ENCODE data around the gene APLNR.

Gene APLNR

DNA sequence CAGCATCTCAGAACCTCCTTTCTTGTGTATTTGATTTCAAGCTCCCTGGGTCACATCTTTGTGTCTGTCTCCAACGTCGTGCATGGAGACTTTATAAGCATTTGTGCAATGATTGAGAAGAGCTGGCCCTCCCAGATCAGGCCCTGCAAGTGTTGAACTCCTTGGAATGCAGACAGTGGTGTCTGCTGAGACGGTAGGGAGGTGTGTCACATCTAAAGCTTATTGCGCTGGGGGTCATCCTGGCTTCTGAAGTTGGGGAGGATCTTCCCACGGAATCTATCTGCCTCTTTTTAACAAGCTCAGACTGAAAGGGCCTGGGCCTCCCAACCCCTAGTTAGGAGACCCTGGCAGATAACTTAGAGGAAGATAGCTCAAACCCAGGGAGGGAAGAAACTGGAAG lies 6.7 kb downstream of the APLNR start:
- Histone ChIP-seq H3K27me3 (ENCODE audit: insufficient read depth, low read length) (no peaks in the 10 kb centered on the region), H3K4me2 (ENCODE audit: low read length) (no peak overlapping the region), H4K20me1 (ENCODE audit: insufficient read depth, low read length) (no peaks in the 10 kb centered on the region), H3K9ac (ENCODE audit: low read length) (no peak overlapping the region), H3K9me2 (ENCODE audit: low read depth, low read length) (no peaks in the 10 kb centered on the region), H3K9me3 (ENCODE audit: low read length) (no peaks in the 10 kb centered on the region), H3K27ac (ENCODE audit: low read depth, low read length, poor library complexity, severe bottlenecking) (no peak overlapping the region), H3K36me3 (ENCODE audit: insufficient read depth, low read length) (no peaks in the 10 kb centered on the region), H3K4me3 (ENCODE audit: low read depth, low read length, poor library complexity, severe bottlenecking) (no peak overlapping the region), H3K4me1 (ENCODE audit: insufficient read depth, low read length, severe bottlenecking) (no peaks in the 10 kb centered on the region), H3F3A (ENCODE audit: insufficient read depth, low read length) (no peaks in the 10 kb centered on the region), H2AFZ (ENCODE audit: low read length) (no peak overlapping the region), H3K79me2 (ENCODE audit: insufficient read depth, low read length) (no peaks in the 10 kb centered on the region)
- TF ChIP-seq, protein P1, sequence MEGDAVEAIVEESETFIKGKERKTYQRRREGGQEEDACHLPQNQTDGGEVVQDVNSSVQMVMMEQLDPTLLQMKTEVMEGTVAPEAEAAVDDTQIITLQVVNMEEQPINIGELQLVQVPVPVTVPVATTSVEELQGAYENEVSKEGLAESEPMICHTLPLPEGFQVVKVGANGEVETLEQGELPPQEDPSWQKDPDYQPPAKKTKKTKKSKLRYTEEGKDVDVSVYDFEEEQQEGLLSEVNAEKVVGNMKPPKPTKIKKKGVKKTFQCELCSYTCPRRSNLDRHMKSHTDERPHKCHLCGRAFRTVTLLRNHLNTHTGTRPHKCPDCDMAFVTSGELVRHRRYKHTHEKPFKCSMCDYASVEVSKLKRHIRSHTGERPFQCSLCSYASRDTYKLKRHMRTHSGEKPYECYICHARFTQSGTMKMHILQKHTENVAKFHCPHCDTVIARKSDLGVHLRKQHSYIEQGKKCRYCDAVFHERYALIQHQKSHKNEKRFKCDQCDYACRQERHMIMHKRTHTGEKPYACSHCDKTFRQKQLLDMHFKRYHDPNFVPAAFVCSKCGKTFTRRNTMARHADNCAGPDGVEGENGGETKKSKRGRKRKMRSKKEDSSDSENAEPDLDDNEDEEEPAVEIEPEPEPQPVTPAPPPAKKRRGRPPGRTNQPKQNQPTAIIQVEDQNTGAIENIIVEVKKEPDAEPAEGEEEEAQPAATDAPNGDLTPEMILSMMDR (IDR thresholded peaks at IDR 0.05; ENCODE audit: low read length) = no peak
- no peak for TF ChIP-seq EZH2 (IDR thresholded peaks at IDR 0.05; ENCODE audit: borderline replicate concordance, low read length)

DNA sequence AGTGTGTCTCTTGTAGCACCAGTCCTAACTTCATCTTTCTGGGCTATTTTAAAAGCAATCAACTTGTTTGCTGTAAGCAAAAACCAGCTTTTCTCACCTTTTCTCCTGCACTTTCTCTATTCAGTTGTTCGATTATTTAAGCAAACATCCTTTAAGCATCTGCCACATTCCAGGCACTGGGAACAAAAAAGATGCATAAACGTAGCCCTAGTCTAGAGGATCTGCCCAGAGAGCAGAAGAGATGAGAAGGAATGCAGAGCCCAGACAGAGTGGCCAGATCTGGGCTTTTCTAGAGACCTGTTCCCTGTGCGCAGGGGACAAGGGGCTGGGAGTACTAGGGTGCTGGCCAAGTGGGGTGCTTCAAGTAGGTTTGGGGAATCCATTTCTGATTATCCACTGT lies 8.4 kb downstream of the APLNR start:
- no peak overlapping the region for H2AFZ ChIP-seq (ENCODE audit: low read length)
- H4K20me1 ChIP-seq (ENCODE audit: insufficient read depth, low read length) = no peaks in the 10 kb centered on the region
- no peaks in the 10 kb centered on the region for H3K79me2 ChIP-seq (ENCODE audit: insufficient read depth, low read length)
- no peak overlapping the region for H3K9ac ChIP-seq (ENCODE audit: low read length)
- no peaks in the 10 kb centered on the region for H3K27me3 ChIP-seq (ENCODE audit: insufficient read depth, low read length)
- no peaks in the 10 kb centered on the region for H3K4me1 ChIP-seq (ENCODE audit: insufficient read depth, low read length, severe bottlenecking)
- TF ChIP-seq, protein P1 (IDR thresholded peaks at IDR 0.05; ENCODE audit: low read length) = no peak
- no peak for TF ChIP-seq EZH2 (IDR thresholded peaks at IDR 0.05; ENCODE audit: borderline replicate concordance, low read length)
- H3K4me2 ChIP-seq (ENCODE audit: low read length) = no peak overlapping the region
- H3K27ac ChIP-seq (ENCODE audit: low read depth, low read length, poor library complexity, severe bottlenecking) = no peak overlapping the region
- no peak overlapping the region for H3K4me3 ChIP-seq (ENCODE audit: low read depth, low read length, poor library complexity, severe bottlenecking)
- no peaks in the 10 kb centered on the region for H3K36me3 ChIP-seq (ENCODE audit: insufficient read depth, low read length)
- no peaks in the 10 kb centered on the region for H3K9me2 ChIP-seq (ENCODE audit: low read depth, low read length)
- H3K9me3 ChIP-seq (ENCODE audit: low read length) = no peaks in the 10 kb centered on the region
- no peaks in the 10 kb centered on the region for H3F3A ChIP-seq (ENCODE audit: insufficient read depth, low read length)

DNA sequence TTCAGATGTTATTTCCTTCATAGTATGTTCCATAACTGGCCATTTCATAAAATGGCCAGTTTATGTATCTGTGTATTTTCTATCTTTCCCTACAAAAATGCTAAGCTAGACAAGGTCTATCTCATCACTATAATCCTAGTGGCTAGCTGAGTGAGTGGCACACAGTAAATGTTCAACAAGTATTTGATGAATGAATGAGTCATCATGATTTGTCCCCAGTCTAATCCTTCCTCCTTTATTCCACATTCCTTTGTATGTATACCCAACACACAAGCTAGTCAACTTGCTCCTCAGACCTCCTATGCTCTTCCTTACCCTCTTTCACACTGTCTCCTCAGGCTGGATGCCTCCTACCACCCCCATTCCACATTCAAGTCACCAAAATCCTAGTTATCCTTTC lies 12.5 kb downstream of the APLNR start:
- Histone ChIP-seq H3K27ac (ENCODE audit: low read depth, low read length, poor library complexity, severe bottlenecking) (no peak overlapping the region), H3K9me3 (ENCODE audit: low read length) (no peaks in the 10 kb centered on the region), H3K4me1 (ENCODE audit: insufficient read depth, low read length, severe bottlenecking) (no peaks in the 10 kb centered on the region), H4K20me1 (ENCODE audit: insufficient read depth, low read length) (no peaks in the 10 kb centered on the region), H3K9ac (ENCODE audit: low read length) (no peak overlapping the region), H3K27me3 (ENCODE audit: insufficient read depth, low read length) (no peaks in the 10 kb centered on the region), H3K36me3 (ENCODE audit: insufficient read depth, low read length) (no peaks in the 10 kb centered on the region), H3K4me2 (ENCODE audit: low read length) (no peak overlapping the region), H3K79me2 (ENCODE audit: insufficient read depth, low read length) (no peaks in the 10 kb centered on the region), H3K4me3 (ENCODE audit: low read depth, low read length, poor library complexity, severe bottlenecking) (no peak overlapping the region), H2AFZ (ENCODE audit: low read length) (no peak overlapping the region), H3K9me2 (ENCODE audit: low read depth, low read length) (no peaks in the 10 kb centered on the region), H3F3A (ENCODE audit: insufficient read depth, low read length) (no peaks in the 10 kb centered on the region)
- TF ChIP-seq, protein P1 (IDR thresholded peaks at IDR 0.05; ENCODE audit: low read length) = no peak
